ENCODE data around the gene DNAJC1.

Gene DNAJC1

GRCh38 chr10:21961847-21962246 lies 41.7 kb downstream of the DNAJC1 start:
- DNase-seq (ENCODE audit: low spot score): peak; percentile 32

GRCh38 chr10:21959998-21960397 lies 43.5 kb downstream of the DNAJC1 start:
- no peak for DNase-seq (ENCODE audit: low spot score)

GRCh38 chr10:21954690-21955089 lies 48.8 kb downstream of the DNAJC1 start:
- no peak for DNase-seq (ENCODE audit: low spot score)

- no peak for DNase-seq (ENCODE audit: low spot score)
These were observed 49.4 kb downstream of the DNAJC1 start for GRCh38 chr10:21954132-21954531.

GRCh38 chr10:21953585-21954057 lies 49.9 kb downstream of the DNAJC1 start:
- DNase-seq (ENCODE audit: low spot score): peak; percentile 90

- no peak for DNase-seq (ENCODE audit: low spot score)
These were observed 53.0 kb downstream of the DNAJC1 start for GRCh38 chr10:21950566-21950965.

GRCh38 chr10:21946946-21947345 lies 56.6 kb downstream of the DNAJC1 start:
- DNase-seq (ENCODE audit: low spot score): no peak

- DNase-seq (ENCODE audit: low spot score): no peak
These were observed 58.7 kb downstream of the DNAJC1 start for GRCh38 chr10:21944727-21945386.

- no peak for DNase-seq (ENCODE audit: low spot score)
These were observed 59.8 kb downstream of the DNAJC1 start for GRCh38 chr10:21943633-21944265.

GRCh38 chr10:21935439-21936023 lies 68.0 kb downstream of the DNAJC1 start:
- no peak for DNase-seq (ENCODE audit: low spot score)

GRCh38 chr10:21934307-21934706 lies 69.2 kb downstream of the DNAJC1 start:
- no peak for DNase-seq (ENCODE audit: low spot score)

- no peak for DNase-seq (ENCODE audit: low spot score)
These were observed 74.5 kb downstream of the DNAJC1 start for GRCh38 chr10:21929070-21929469.

GRCh38 chr10:21927631-21928353 lies 75.7 kb downstream of the DNAJC1 start:
- DNase-seq (ENCODE audit: low spot score): no peak

GRCh38 chr10:21926949-21927348 lies 76.6 kb downstream of the DNAJC1 start:
- DNase-seq (ENCODE audit: low spot score): peak; percentile 34

GRCh38 chr10:21926358-21926925 lies 77.1 kb downstream of the DNAJC1 start:
- DNase-seq (ENCODE audit: low spot score): no peak

GRCh38 chr10:21925851-21926250 lies 77.7 kb downstream of the DNAJC1 start:
- no peak for DNase-seq (ENCODE audit: low spot score)

GRCh38 chr10:21924511-21924910 lies 79.0 kb downstream of the DNAJC1 start:
- DNase-seq (ENCODE audit: low spot score): no peak

- no peak for DNase-seq (ENCODE audit: low spot score)
These were observed 82.9 kb downstream of the DNAJC1 start for GRCh38 chr10:21920633-21921032.

GRCh38 chr10:21919906-21920305 lies 83.6 kb downstream of the DNAJC1 start:
- no peak for DNase-seq (ENCODE audit: low spot score)

- DNase-seq (ENCODE audit: low spot score): no peak
These were observed 84.4 kb downstream of the DNAJC1 start for GRCh38 chr10:21919117-21919516.

- DNase-seq (ENCODE audit: low spot score): no peak
These were observed 90.9 kb downstream of the DNAJC1 start for GRCh38 chr10:21912625-21913024.

GRCh38 chr10:21910798-21911197 lies 92.7 kb downstream of the DNAJC1 start:
- no peak for DNase-seq (ENCODE audit: low spot score)
